ENCODE data around the gene SLBP.

DNA sequence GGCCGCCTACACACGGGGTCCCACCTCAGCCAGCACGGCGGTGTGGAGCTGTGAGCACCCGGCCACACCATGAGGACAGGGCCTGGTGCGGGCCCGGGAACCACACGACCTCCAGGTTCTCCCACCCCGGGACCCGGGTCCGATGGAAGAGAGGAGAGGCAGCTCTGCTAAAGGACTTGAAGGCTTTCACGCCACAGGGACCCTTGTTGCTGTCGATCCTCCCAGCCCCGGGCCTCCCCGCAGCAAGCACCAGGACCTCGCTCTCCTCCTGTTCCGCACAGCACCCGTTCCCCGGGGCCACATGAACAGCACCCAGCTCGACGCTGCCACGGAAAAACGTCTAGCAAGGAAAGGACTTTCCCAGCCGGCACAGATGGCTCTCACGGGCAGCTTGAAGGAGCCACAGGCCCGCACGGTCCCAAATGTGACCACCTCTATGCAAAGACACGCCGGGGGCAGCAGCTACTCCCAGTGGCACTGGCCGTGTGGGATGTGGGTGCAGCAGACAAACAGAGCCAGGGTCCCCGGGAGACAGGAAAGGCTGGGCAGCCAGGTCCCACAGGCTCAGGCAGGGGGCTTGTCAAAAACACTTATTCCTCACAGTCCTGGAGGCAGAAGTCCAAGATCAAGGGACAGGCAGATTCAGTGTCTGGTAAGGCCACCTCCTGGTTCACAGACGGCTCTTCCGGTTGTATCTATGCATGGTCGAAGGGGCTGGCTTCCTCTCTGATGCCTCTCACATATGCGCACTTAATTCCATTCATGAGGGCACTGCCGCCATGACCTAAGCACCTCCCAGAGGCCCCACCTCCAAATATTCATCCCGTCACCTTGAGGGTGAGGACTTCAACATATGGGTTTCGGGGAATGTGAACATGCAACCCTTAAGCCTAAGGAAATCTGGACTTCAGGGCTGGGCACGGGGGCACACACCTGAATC is 52.7 kb downstream of the SLBP start:
- TF ChIP-seq, protein P1, sequence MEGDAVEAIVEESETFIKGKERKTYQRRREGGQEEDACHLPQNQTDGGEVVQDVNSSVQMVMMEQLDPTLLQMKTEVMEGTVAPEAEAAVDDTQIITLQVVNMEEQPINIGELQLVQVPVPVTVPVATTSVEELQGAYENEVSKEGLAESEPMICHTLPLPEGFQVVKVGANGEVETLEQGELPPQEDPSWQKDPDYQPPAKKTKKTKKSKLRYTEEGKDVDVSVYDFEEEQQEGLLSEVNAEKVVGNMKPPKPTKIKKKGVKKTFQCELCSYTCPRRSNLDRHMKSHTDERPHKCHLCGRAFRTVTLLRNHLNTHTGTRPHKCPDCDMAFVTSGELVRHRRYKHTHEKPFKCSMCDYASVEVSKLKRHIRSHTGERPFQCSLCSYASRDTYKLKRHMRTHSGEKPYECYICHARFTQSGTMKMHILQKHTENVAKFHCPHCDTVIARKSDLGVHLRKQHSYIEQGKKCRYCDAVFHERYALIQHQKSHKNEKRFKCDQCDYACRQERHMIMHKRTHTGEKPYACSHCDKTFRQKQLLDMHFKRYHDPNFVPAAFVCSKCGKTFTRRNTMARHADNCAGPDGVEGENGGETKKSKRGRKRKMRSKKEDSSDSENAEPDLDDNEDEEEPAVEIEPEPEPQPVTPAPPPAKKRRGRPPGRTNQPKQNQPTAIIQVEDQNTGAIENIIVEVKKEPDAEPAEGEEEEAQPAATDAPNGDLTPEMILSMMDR (IDR thresholded peaks at IDR 0.05): no peak
- TF ChIP-seq POLR2AphosphoS5 (IDR thresholded peaks at IDR 0.05) (no peak), POLR2A (IDR thresholded peaks at IDR 0.05) (no peak)
